GM12878 (cell line): ENCODE data around the gene KDM8. TPM values are rescaled to one million over a fixed set of nuclear protein-coding genes. Genes with fewer than 3 reads are reported as not detected.

ENCODE experiments used
- BHLHE40 ChIP-seq, 2 experiments: fragments of 450-650 bp in 1 of 2; IDR thresholded peaks; 2 replicates each; pipeline ENCODE4 v1.6.1; 2011 to 2017; ENCODE audit warnings: low read depth in 2 of 2, borderline replicate concordance in 1 of 2, improper control_type of control experiment in 1 of 2, low read length in 1 of 2, mild to moderate bottlenecking in 1 of 2
- IKZF2 ChIP-seq, 2 experiments: fragments of 450-650 bp; IDR thresholded peaks; 2 replicates each; pipeline ENCODE4 v1.6.1; 2017; ENCODE audit warnings: mild to moderate bottlenecking in 2 of 2, moderate library complexity in 2 of 2
- JUNB ChIP-seq: IDR thresholded peaks from 2 replicates; pipeline ENCODE4 v1.6.1; 2016; ENCODE audit warnings: antibody characterized with exemption, mild to moderate bottlenecking
- MEF2B ChIP-seq: fragments of 450-650 bp; IDR thresholded peaks from 2 replicates; pipeline ENCODE4 v1.6.1; 2018; ENCODE audit warnings: mild to moderate bottlenecking, moderate library complexity; ENCODE audit not compliant: partially characterized antibody, poor library complexity, severe bottlenecking
- MTA2 ChIP-seq: fragments of 450-650 bp; IDR thresholded peaks from 2 replicates; pipeline ENCODE4 v1.6.1; 2016; ENCODE audit warnings: low read depth, mild to moderate bottlenecking, moderate library complexity
- ZNF217 ChIP-seq: fragments of 450-650 bp; IDR thresholded peaks from 2 replicates; pipeline ENCODE4 v1.6.1; 2017; ENCODE audit warnings: antibody characterized with exemption, mild to moderate bottlenecking
- ZNF24 ChIP-seq: fragments of 450-650 bp; IDR thresholded peaks from 2 replicates; pipeline ENCODE4 v1.6.1; 2017; ENCODE audit warnings: antibody characterized with exemption, mild to moderate bottlenecking
- ZNF592 ChIP-seq: fragments of 450-650 bp; IDR thresholded peaks from 2 replicates; pipeline ENCODE4 v1.6.1; 2017; ENCODE audit warnings: mild to moderate bottlenecking, moderate library complexity
- polyA plus RNA-seq, 11 experiments: library from polyadenylated mRNA; depleted of rRNA in 4 of 11; unstranded in 6 of 11; stranded (reverse) in 5 of 11; fragments of >200 nt; fragmentation: Nextera tagmentation in 4 of 11; fragmentation: Illumina TruSeq in 1 of 11; extraction: Ambion mirVana in 4 of 11; extraction: Trizol in 1 of 11; gene quantifications; 1 replicate in 1 of 11; 2 replicates in 10 of 11; pipeline versions ENCODE4 v1.2.1 to v1.2.3, GENCODE V29; 2011 to 2016; ENCODE audit warnings: inconsistent platforms in 2 of 11, missing spikeins in 2 of 11, low read depth in 1 of 11
- total RNA-seq, 4 experiments: library from RNA; depleted of rRNA in 3 of 4; stranded (reverse); fragments of >200 nt in 3 of 4; fragmentation: Illumina TruSeq in 1 of 4; extraction: Trizol in 1 of 4; gene quantifications; 2 replicates each; pipeline versions ENCODE4 v1.2.1 to v1.2.3, GENCODE V29; 2013 to 2021
- TF ChIP-seq, protein P1 (sequence below): fragments of 450-650 bp; IDR thresholded peaks from 2 replicates; pipeline ENCODE4 v1.6.1; 2017; ENCODE audit warnings: mild to moderate bottlenecking, low read depth, inconsistent platforms; ENCODE audit not compliant: poor library complexity, severe bottlenecking

Gene KDM8
- total and polyA plus RNA-seq, 10 of the 15 experiments (the other 5 are each of a cell fraction or from before 2014, with no cell fraction given) = 0.79 to 8.9 (median 5.8) TPM

- TF ChIP-seq ZNF217 (peak; percentile 91), IKZF2 (IDR thresholded peaks at IDR 0.05) (peak; percentile 79 to 87), BHLHE40 (IDR thresholded peaks at IDR 0.05; ENCODE audit: borderline replicate concordance in 1 of 2, low read depth in 2 of 2, low read length in 1 of 2) (peak in 1 of 2 experiments; percentile 51; a peak in 1 of 4 replicates), JUNB (0 out of 2 replicates have a peak, but pooled peaks have one; percentile 8), MEF2B (peak; percentile 65), ZNF24 (0 out of 2 replicates have a peak, but pooled peaks have one; percentile 54), ZNF592 (0 out of 2 replicates have a peak, but pooled peaks have one; percentile 63), MTA2 (peak; percentile 97)
- TF ChIP-seq, protein P1, sequence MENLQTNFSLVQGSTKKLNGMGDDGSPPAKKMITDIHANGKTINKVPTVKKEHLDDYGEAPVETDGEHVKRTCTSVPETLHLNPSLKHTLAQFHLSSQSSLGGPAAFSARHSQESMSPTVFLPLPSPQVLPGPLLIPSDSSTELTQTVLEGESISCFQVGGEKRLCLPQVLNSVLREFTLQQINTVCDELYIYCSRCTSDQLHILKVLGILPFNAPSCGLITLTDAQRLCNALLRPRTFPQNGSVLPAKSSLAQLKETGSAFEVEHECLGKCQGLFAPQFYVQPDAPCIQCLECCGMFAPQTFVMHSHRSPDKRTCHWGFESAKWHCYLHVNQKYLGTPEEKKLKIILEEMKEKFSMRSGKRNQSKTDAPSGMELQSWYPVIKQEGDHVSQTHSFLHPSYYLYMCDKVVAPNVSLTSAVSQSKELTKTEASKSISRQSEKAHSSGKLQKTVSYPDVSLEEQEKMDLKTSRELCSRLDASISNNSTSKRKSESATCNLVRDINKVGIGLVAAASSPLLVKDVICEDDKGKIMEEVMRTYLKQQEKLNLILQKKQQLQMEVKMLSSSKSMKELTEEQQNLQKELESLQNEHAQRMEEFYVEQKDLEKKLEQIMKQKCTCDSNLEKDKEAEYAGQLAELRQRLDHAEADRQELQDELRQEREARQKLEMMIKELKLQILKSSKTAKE = peak; percentile 63
Observed at GRCh38 chr16:27262904-27263423, 59.6 kb downstream of the KDM8 start (continued).
